Measurements from ENCODE around the gene KRTAP5-9. TPM values are rescaled to one million over a fixed set of nuclear protein-coding genes. Genes with fewer than 3 reads are reported as not detected.
"Not testable (repeated sequence)": the region's sequence is repeated elsewhere in the genome, so short reads cannot be mapped to it uniquely, and the experiment has no call there.

The KRTAP5-9 gene
- total and polyA plus RNA-seq, 2 donors (not counting 3 experiments of a cell fraction or from before 2014, with no cell fraction given), result 0.28 TPM; not detected in 1

- H3K9ac ChIP-seq (replicated peaks; ENCODE audit: extremely low read depth, insufficient read depth, low read length), result no peak overlapping the region
- no TSS peak for BruUV-seq (replicated peaks)
- H3K27ac ChIP-seq (ENCODE audit: insufficient read depth, low read depth, low read length), result no peak overlapping the region
- no peaks in the 10 kb centered on the region for H3K79me2 ChIP-seq (ENCODE audit: control insufficient read depth, insufficient read depth, low read length)
- H4K20me1 ChIP-seq (replicated peaks; ENCODE audit: control insufficient read depth, extremely low read depth, insufficient read depth, low read length), result no peaks in the 10 kb centered on the region
- H3K4me1 ChIP-seq (ENCODE audit: control insufficient read depth, extremely low read depth, insufficient read depth, low read length), result no peaks in the 10 kb centered on the region
- H3K4me2 ChIP-seq (ENCODE audit: insufficient read depth, low read length), result no peak overlapping the region
- H3K9me1 ChIP-seq (replicated peaks; ENCODE audit: control insufficient read depth, extremely low read depth, insufficient read depth, low read length), result no peaks in the 10 kb centered on the region
- ChIA-PET POLR2A (no interaction called here), CTCF (interaction anchor here (1.2 to 2.3 kb wide), 2 partner anchors 9 to 14 kb away, joined by 3 to 7 read pairs; no protein-coding TSS in a partner anchor)
- dilution Hi-C loops (cut with MboI; ENCODE audit: extremely low pct_ligation_motif_present, low sequenced_read_pairs) (no loop called here), intact Hi-C loops (cut with micrococcal nuclease) (no loop called here)
- TF ChIP-seq CTCF (IDR thresholded peaks at IDR 0.05; ENCODE audit: extremely low read depth in 1 of 2, insufficient read depth in 1 of 2, low read depth in 1 of 2, low read length in 2 of 2), result no peak
- no peak overlapping the region for H2AFZ ChIP-seq (ENCODE audit: low read depth, low read length)
- FAIRE-seq (no peak), DNase-seq (ENCODE audit: low read depth, low spot score) (no peak)
- H3K9me3 ChIP-seq (replicated peaks; ENCODE audit: control insufficient read depth, insufficient read depth, low read length), result no peaks in the 10 kb centered on the region
- H3K27me3 ChIP-seq (ENCODE audit: control insufficient read depth in 2 of 2, insufficient read depth in 2 of 2, low read length in 2 of 2), result peaks cover 0 to 4% of the 10 kb centered on the region in 2 experiments
- H3K4me3 ChIP-seq (replicated peaks in 1 of 3; ENCODE audit: insufficient read depth in 1 of 3, low read depth in 1 of 3, low read length in 3 of 3), result no peak overlapping the region
- no peaks in the 10 kb centered on the region for H3K36me3 ChIP-seq (ENCODE audit: control insufficient read depth in 2 of 2, extremely low read depth in 1 of 2, insufficient read depth in 2 of 2, low read length in 2 of 2)
Observed at GRCh38 chr11:71566081-71566620, 17.9 kb downstream of the KRTAP5-9 start.

- H3K4me2 ChIP-seq (ENCODE audit: insufficient read depth, low read length); dilution Hi-C loops (cut with MboI; ENCODE audit: extremely low pct_ligation_motif_present, low sequenced_read_pairs); H3K4me3 ChIP-seq (replicated peaks in 1 of 3; ENCODE audit: insufficient read depth in 1 of 3, low read depth in 1 of 3, low read length in 3 of 3); H3K79me2 ChIP-seq (ENCODE audit: control insufficient read depth, insufficient read depth, low read length); POLR2A ChIA-PET; H3K9ac ChIP-seq (replicated peaks; ENCODE audit: extremely low read depth, insufficient read depth, low read length); intact Hi-C loops (cut with micrococcal nuclease); H4K20me1 ChIP-seq (replicated peaks; ENCODE audit: control insufficient read depth, extremely low read depth, insufficient read depth, low read length); H2AFZ ChIP-seq (ENCODE audit: low read depth, low read length); H3K4me1 ChIP-seq (ENCODE audit: control insufficient read depth, extremely low read depth, insufficient read depth, low read length); H3K27me3 ChIP-seq (ENCODE audit: control insufficient read depth in 2 of 2, insufficient read depth in 2 of 2, low read length in 2 of 2); H3K36me3 ChIP-seq (ENCODE audit: control insufficient read depth in 2 of 2, extremely low read depth in 1 of 2, insufficient read depth in 2 of 2, low read length in 2 of 2); BruUV-seq (replicated peaks); DNase-seq (ENCODE audit: low read depth, low spot score); H3K9me3 ChIP-seq (replicated peaks; ENCODE audit: control insufficient read depth, insufficient read depth, low read length); H3K27ac ChIP-seq (ENCODE audit: insufficient read depth, low read depth, low read length); FAIRE-seq; H3K9me1 ChIP-seq (replicated peaks; ENCODE audit: control insufficient read depth, extremely low read depth, insufficient read depth, low read length): not testable (repeated sequence)
- CTCF ChIA-PET, result interaction anchor here (2.3 kb wide), 1 partner anchor 13 kb away, joined by 7 read pairs; no protein-coding TSS in a partner anchor
Observed at GRCh38 chr11:71566626-71567599, 18.7 kb downstream of the KRTAP5-9 start.

GRCh38 chr11:71567633-71568032 lies 19.4 kb downstream of the KRTAP5-9 start:
- H3K4me1 ChIP-seq (ENCODE audit: control insufficient read depth, extremely low read depth, insufficient read depth, low read length); POLR2A ChIA-PET; H3K79me2 ChIP-seq (ENCODE audit: control insufficient read depth, insufficient read depth, low read length); H3K4me2 ChIP-seq (ENCODE audit: insufficient read depth, low read length); dilution Hi-C loops (cut with MboI; ENCODE audit: extremely low pct_ligation_motif_present, low sequenced_read_pairs); H3K4me3 ChIP-seq (replicated peaks in 1 of 3; ENCODE audit: insufficient read depth in 1 of 3, low read depth in 1 of 3, low read length in 3 of 3); H3K9me1 ChIP-seq (replicated peaks; ENCODE audit: control insufficient read depth, extremely low read depth, insufficient read depth, low read length); intact Hi-C loops (cut with micrococcal nuclease); H3K9me3 ChIP-seq (replicated peaks; ENCODE audit: control insufficient read depth, insufficient read depth, low read length); H2AFZ ChIP-seq (ENCODE audit: low read depth, low read length); H4K20me1 ChIP-seq (replicated peaks; ENCODE audit: control insufficient read depth, extremely low read depth, insufficient read depth, low read length); FAIRE-seq; H3K27ac ChIP-seq (ENCODE audit: insufficient read depth, low read depth, low read length); DNase-seq (ENCODE audit: low read depth, low spot score); H3K36me3 ChIP-seq (ENCODE audit: control insufficient read depth in 2 of 2, extremely low read depth in 1 of 2, insufficient read depth in 2 of 2, low read length in 2 of 2); BruUV-seq (replicated peaks); H3K27me3 ChIP-seq (ENCODE audit: control insufficient read depth in 2 of 2, insufficient read depth in 2 of 2, low read length in 2 of 2); H3K9ac ChIP-seq (replicated peaks; ENCODE audit: extremely low read depth, insufficient read depth, low read length): not testable (repeated sequence)
- CTCF ChIA-PET, result interaction anchor here (1.5 kb wide), 1 partner anchor 12 kb away, joined by 6 read pairs; no protein-coding TSS in a partner anchor
